NCI-H510A (cell line): Measurements from ENCODE around the gene NDUFB10.

Experiments used
- DNase-seq: peaks from one replicate; lab custom pipeline; 2025; lab: John Stamatoyannopoulos, UW

NDUFB10 gene

DNA sequence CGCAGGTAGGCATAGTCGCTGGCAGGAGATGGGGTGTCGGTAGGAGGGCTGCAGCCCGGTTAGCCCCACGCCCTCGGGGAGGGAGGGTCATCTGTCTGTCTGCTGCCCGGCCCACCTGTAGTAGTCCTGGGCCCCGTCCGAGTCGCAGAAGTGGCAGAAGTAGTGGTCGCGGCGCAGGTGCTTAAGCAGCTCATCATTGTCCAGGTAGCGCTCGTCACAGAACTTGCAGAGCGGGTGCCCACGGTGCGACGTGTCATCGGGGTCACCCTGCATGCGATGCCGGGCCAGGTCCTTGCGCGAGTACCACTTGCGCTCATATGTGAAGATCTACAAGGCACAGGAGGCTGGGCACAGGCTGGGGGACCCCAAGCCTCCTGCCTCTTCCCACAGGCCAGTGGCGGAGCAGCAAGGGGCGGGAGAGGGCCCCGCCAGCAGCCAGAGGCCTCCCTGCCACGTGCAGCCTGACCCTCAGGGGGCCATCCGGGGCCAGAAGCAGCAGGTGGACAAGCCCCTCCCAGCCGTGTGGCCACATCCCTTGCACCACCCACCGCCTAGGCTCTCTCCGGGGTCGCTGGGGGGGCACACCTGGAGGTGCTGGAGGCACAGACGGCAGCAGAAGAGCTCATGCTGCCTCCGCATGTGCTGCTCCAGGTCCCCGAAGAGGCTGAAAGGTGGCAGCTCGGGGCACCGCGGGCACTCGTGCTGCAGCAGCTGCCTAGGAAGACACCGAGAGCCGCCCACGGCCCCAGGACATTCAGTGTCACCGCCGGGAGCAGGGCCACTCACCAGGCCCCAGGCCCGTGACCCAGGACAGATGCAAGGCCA lies 43.3 kb downstream of the NDUFB10 start:
- no peak for DNase-seq

DNA sequence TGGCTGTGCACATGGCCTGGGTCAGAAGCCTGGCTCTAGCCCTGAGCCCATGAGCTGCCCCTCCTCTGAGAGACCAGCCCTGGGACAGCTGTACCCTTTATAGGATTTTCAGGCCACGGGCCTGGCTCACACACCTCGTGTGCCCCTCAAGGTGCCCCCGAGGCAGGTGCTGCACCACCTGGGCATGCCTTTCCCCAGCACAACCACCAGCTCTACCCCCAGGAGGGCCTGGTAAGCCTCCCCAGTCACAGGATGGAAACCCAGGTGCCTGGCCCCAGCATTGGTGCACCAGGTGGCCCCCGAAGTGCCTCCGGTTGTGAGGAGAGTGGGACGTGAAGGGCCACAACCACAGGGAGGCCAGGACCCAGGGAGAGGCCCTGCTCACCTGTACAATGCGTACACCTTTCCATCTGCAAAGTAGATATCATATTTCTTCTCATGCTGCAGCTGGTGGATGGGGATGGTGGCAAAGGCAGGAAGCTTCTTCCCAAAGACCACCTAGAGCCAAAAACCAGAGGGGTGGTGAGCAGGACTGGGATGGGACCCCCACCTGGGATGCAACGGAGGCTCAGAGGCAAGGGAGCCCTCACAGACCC lies 44.0 kb downstream of the NDUFB10 start:
- no peak for DNase-seq

GRCh38 chr16:2003827-2004641 lies 44.7 kb downstream of the NDUFB10 start:
- peak; percentile 86 for DNase-seq

DNA sequence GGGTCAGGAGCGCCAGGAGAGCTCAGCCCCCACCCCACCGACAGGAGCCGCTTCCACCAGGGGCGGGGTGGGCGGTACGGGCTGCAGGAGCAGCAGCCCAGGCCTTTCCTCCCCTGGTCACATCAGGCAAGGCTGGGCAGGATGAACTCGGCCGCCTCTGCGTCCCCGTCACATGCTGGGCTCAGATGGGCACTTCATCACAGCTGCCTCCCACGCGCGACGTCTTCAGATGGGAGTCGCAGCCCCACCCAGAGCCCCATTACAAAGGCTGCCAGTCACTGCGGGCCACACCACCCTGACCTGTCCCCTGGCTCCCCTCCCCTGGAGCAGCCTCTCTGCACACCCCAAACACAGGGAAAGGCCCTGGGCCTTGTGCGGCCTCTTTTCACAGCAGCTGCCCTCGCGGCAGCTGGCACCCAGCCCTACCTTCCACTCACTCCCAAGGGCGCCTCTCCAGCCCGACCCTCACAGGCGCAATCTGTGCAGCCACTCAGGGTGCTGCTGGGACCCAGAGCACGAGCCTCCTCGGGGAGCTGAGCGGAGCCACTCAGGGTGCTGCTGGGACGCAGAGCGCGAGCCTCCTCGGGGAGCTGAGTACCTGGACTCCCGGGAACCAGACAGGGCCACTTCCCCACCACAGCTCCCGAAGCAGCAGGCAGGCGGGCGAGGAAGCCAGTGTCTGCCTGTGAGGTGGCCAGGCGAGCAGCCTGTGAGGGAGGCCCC lies 45.6 kb downstream of the NDUFB10 start:
- no peak for DNase-seq

DNA sequence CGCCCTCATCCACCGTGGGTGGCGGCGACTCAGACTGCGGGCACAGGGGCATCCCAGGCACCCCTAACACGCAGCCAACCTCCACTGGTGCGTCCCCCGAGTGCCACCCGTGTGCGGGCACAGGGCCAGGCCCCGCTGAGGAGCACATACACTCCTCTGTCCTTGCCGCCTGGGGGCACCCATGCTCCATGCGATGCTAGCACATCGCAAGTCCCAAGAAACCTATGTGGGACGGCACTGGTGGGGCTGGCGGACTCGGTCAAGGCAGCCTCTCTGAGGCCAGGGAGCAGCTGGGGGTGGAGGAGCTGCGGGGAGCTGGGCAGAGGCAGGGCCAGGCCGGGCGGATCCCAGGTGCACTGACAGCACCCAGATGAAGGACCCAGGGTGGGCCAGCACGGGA lies 46.3 kb downstream of the NDUFB10 start:
- DNase-seq: no peak

DNA sequence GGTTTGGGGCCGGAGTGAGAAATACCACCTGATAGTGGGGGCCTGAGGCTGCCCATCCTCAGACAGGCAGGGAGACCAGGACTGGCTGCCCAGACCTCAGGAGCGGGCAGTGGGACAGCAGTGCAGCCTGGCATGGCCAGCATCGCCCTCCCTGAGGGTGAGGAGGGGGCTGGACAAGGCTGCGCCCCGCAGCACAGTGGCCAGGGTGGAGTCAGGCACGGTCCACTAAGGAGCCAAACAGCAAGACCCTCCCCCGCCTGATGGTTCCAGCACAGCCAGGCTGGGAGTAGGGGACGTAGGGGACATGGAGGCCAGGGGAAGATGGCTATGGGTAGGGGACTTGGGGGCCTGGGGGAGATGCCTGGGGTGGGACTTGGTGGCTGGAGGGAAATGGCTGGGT lies 47.0 kb downstream of the NDUFB10 start:
- no peak for DNase-seq

DNA sequence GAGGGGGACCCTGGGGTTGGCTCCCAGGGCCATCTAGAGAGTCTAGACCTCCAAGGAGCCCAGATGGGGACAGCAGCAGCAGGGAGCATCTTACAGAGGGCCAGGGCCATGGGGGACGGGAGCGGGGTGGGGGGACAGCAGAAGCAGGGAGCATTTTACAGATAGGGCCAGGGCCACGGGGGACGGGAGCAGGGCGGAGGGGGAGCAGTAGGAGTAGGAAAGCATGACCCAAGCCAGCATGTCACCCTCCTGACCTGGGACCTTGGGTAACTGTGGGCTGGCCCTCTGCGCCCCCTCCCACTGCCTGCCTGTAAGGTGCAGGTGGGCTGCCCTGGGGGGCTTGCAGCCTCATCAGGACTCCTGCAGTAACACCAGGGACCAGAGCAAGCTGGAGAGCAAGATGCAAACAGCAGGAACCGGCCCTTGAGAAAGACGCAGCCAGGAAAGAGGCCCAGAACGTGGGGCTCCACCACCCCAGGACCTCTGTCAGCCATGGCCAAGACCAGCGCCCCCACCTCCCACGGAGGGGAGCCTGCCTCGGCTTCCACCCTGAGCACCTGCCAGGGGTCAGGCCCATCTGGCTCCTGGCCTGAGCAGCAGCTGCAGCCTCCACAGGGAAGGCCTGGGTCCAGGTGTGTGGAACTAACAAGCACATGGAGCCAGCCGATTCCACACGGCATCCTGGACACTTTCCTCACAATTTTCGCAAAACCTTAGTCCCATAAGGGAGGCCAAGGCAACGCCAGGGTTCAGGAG lies 47.9 kb downstream of the NDUFB10 start:
- DNase-seq: no peak

GRCh38 chr16:2008009-2008526 lies 48.7 kb downstream of the NDUFB10 start:
- no peak for DNase-seq

DNA sequence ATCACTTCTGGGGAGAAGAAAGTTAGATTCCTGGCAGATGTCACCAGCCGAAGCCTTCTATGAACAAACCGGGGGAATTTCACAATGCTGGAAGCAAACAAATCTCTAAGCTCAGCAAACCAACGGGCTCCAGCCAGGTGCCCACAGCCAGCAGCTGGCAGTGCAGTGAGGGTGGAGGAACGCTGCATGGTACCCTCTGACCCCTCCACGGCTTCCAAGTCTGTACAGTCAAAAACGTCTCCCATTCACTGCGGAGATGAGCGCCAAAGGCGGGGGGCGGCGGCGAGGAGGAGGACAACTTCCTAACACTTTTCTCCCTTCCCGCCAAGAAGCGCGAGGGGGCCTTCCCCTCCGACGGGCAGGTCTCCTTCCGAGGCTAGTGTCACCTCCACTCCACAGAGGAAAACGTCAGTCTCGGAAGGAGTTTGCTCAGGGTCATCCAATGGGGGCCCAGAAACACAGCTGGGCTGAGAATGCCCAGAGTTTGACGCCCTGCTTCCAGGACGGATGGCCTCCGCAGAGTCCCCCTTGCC lies 49.4 kb downstream of the NDUFB10 start:
- no peak for DNase-seq

- DNase-seq: no peak
These were observed 49.9 kb downstream of the NDUFB10 start for GRCh38 chr16:2009164-2009711.

DNA sequence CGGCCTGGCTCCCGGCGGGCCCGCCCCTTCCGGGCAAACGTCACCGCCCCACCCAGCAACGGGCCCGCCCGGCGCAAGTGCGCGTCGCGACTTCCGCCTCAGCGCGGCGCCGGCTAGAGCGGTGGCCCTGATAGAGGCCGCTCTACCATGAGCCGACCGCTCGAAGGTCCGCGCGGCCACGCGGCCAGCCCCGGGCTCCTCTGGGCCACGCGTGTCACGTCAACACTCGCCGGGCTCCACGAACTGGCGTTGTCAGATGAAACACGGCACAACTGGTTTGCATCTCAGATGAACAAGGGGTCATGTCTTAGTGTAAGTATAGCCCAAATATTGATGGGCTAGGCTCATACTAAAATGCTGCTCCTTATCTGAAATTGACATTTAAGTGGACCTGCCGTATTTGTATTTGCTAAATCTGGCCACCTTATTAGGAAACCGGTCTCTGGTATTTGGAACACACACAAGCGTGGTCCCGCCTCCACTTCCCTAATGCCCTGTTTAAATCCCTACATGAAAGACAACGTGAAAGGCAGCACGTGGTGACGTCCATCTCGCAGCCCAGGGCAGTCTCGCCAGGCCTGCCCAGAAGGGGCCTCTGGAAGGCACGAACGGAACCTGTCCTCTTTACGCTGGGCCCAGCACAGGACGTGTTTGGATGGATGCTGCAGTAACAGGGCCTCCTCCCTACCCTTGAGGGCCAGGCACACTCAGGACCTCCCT lies 50.6 kb downstream of the NDUFB10 start, which contains the start of gene ZNF598:
Gene ZNF598 (minus strand): TSS at position 31 of the 720 bp plus-strand sequence.
- DNase-seq: peak; percentile 59
